ENCODE measurements around the gene WDR77. TPM values are rescaled to one million over a fixed set of nuclear protein-coding genes. Genes with fewer than 3 reads are reported as not detected.

Gene WDR77
- total and polyA plus RNA-seq, 9 of the 15 experiments (the other 6 are each of a cell fraction or from before 2014, with no cell fraction given), result 20.6 to 160 (median 75.3) TPM

GRCh38 chr1:111463029-111463683 is 14.1 kb upstream of the WDR77 start (continued):
- TF ChIP-seq ZBTB2 (IDR thresholded peaks at IDR 0.05) (no peak), SMAD1 (IDR thresholded peaks at IDR 0.05; ENCODE audit: low read depth, low read length, partially characterized antibody) (no peak), NR2C2 (CRISPR knock-in tag; IDR thresholded peaks at IDR 0.05) (no peak), NR2C2 (tag; IDR thresholded peaks at IDR 0.05) (peak; percentile 65), RNF2 (IDR thresholded peaks at IDR 0.05) (no peak), MYC (IDR thresholded peaks at IDR 0.05; ENCODE audit: low read depth, low read length) (no peak), MYC (CRISPR knock-in tag; IDR thresholded peaks at IDR 0.05; ENCODE audit: borderline replicate concordance, low read depth) (0 out of 2 replicates have a peak, but pooled peaks have one; percentile 14), IRF2 (CRISPR knock-in tag; IDR thresholded peaks at IDR 0.05) (no peak), SNAPC5 (CRISPR knock-in tag; IDR thresholded peaks at IDR 0.05) (no peak), ZBTB8A (IDR thresholded peaks at IDR 0.05; ENCODE audit: partially characterized antibody) (no peak), CEBPB (tag; IDR thresholded peaks at IDR 0.05) (no peak), ARID3B (CRISPR knock-in tag; IDR thresholded peaks at IDR 0.05; ENCODE audit: borderline replicate concordance) (no peak), MAZ (CRISPR knock-in tag; conservative IDR thresholded peaks at IDR 0.05 in 1 of 2, IDR thresholded peaks at IDR 0.05 in 1 of 2) (peak in 1 of 2 experiments; percentile 42; a peak in 1 of 4 replicates), CREB5 (CRISPR knock-in tag; IDR thresholded peaks at IDR 0.05) (no peak), RERE (CRISPR knock-in tag; IDR thresholded peaks at IDR 0.05; ENCODE audit: borderline replicate concordance) (no peak), CBX2 (IDR thresholded peaks at IDR 0.05; ENCODE audit: insufficient read depth, low read length, poor library complexity, severe bottlenecking) (no peak)
